Neutrophil (primary cell): Measurements from ENCODE around the gene RGS14.

ENCODE experiments used
- H3K27ac ChIP-seq: fragments of 200-600 bp; sonication (generic); 2 replicates; pipeline ENCODE4 v1.5.1; 2016; ENCODE audit warnings: mild to moderate bottlenecking, moderate library complexity
- H3K27me3 ChIP-seq: fragments of 200-600 bp; sonication (generic); 2 replicates; pipeline ENCODE4 v1.6.0; 2016; ENCODE audit warnings: mild to moderate bottlenecking
- H3K36me3 ChIP-seq: fragments of 200-600 bp; sonication (generic); 2 replicates; pipeline ENCODE4 v1.5.1; 2017
- H3K4me1 ChIP-seq, 2 experiments: fragments of 200-600 bp in 1 of 2; sonication (generic) in 1 of 2; 1 replicate in 1 of 2; 2 replicates in 1 of 2; pipeline versions ENCODE4 v1.5.1 to v1.6.1; 2013 to 2016; ENCODE audit warnings: low read depth in 1 of 2, low read length in 1 of 2, mild to moderate bottlenecking in 1 of 2, moderate library complexity in 1 of 2; ENCODE audit not compliant: control insufficient read depth in 1 of 2, insufficient read depth in 1 of 2
- H3K4me3 ChIP-seq, 2 experiments: fragments of 200-600 bp in 1 of 2; sonication (generic) in 1 of 2; 1 replicate in 1 of 2; 2 replicates in 1 of 2; pipeline ENCODE4 v1.5.1; 2013 to 2016; ENCODE audit warnings: low read depth in 1 of 2, low read length in 1 of 2, mild to moderate bottlenecking in 1 of 2, moderate library complexity in 1 of 2
- H3K9me3 ChIP-seq: fragments of 200-600 bp; sonication (generic); 2 replicates; pipeline ENCODE4 v1.5.1; 2016
- CTCF ChIP-seq: fragments of 200-600 bp; sonication (generic); IDR thresholded peaks from 2 replicates; pipeline ENCODE4 v1.5.1; 2016; ENCODE audit warnings: antibody characterized with exemption

Gene RGS14

GRCh38 chr5:177369645-177370440 lies 12.1 kb downstream of the RGS14 start:
- peak overlapping the region; percentile 81 for H3K27ac ChIP-seq
- peak overlapping the region in 1 of 2 experiments; percentile 59 for H3K4me3 ChIP-seq
- peaks cover 95% of the 10 kb centered on the region for H3K36me3 ChIP-seq
- no peak for TF ChIP-seq CTCF
- H3K9me3 ChIP-seq, result no peaks in the 10 kb centered on the region
- no peaks in the 10 kb centered on the region for H3K27me3 ChIP-seq
- H3K4me1 ChIP-seq, result peaks cover 27 to 56% of the 10 kb centered on the region in 2 experiments

DNA sequence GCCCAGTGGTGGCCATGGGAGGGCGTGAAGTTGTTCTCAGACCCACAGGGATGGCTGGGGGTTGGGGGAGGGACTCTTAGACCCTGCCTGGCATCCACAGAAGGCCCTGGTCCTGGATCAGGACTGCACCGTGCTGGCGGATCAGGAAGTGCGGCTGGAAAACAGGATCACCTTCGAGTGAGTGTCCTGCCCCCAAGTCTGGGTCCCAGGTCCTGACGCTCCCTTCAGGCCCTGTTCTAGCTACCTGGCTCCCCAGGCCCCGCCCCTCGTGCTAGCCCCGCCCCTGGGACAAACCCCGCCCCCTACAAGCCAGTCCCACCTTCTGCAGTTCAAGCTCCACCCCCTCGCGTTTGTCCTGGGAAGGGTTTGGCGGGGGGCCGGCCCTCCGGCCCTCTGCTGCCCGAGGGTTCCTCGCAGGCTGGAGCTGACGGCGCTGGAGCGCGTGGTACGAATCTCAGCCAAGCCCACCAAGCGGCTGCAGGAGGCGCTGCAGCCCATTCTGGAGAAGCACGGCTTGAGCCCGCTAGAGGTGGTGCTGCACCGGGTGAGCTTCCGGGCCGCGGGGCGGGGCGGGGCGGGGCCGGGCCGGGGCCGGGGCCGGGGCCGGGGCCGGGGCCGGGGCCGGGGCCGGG lies 12.9 kb downstream of the RGS14 start:
- Histone ChIP-seq H3K36me3 (peaks cover 96% of the 10 kb centered on the region), H3K4me3 (peak overlapping the region in 1 of 2 experiments; percentile 59), H3K27ac (peak overlapping the region; percentile 81), H3K9me3 (no peaks in the 10 kb centered on the region), H3K27me3 (no peaks in the 10 kb centered on the region), H3K4me1 (peaks cover 25 to 54% of the 10 kb centered on the region in 2 experiments)
- peak; percentile 80 for TF ChIP-seq CTCF

GRCh38 chr5:177371120-177372033 lies 13.7 kb downstream of the RGS14 start:
- H3K36me3 ChIP-seq, result peaks cover 88% of the 10 kb centered on the region
- H3K4me3 ChIP-seq, result peak overlapping the region; percentile 38 to 59
- TF ChIP-seq CTCF, result no peak
- H3K27ac ChIP-seq, result peak overlapping the region; percentile 81
- no peaks in the 10 kb centered on the region for H3K27me3 ChIP-seq
- peaks cover 25 to 54% of the 10 kb centered on the region in 2 experiments for H3K4me1 ChIP-seq
- H3K9me3 ChIP-seq, result no peaks in the 10 kb centered on the region

DNA sequence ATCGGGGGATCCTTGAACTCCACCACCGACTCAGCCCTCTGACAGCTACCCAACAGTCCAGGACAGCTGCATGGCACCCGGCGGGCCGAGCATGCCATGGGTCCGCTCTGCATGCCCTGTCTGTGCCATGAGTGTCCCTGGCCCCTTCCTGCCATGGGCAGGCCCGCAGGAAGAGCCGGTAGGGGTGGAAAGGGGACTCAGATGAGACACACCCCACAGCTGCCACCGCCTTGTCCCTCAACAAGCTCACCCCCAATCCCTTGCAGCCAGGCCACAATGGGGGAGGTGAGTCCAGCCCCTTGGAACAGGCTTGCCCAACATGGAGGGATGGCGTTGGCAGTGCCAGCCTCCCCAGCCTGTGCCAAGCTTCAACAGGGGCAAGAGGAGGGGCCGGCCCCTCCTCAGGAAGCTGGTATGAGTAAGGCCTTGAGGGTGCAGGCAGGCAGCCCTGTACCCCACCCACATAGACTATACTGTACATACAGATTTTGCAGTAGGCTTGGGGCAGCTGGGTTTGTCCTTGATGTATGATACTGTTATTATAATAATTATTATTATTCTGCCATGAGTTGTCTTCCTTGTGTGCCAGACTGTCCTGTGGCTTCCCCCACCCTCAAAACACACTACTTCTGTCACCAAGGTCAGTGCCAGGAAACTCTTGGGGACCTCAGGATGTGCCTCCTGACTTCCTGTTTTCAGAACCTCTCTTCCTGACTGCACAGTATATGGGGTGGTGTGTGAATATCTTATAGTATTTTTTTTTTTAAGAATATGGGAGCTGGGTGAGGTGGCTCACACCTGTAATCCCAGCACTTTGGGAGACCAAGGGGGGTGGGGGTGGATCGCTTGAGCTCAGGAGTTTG lies 14.5 kb downstream of the RGS14 start:
- no peak for TF ChIP-seq CTCF
- peak overlapping the region; percentile 38 to 59 for H3K4me3 ChIP-seq
- H3K27me3 ChIP-seq, result no peaks in the 10 kb centered on the region
- H3K4me1 ChIP-seq, result peaks cover 25 to 54% of the 10 kb centered on the region in 2 experiments
- H3K36me3 ChIP-seq, result peaks cover 79% of the 10 kb centered on the region
- no peaks in the 10 kb centered on the region for H3K9me3 ChIP-seq
- peak overlapping the region; percentile 81 for H3K27ac ChIP-seq

DNA sequence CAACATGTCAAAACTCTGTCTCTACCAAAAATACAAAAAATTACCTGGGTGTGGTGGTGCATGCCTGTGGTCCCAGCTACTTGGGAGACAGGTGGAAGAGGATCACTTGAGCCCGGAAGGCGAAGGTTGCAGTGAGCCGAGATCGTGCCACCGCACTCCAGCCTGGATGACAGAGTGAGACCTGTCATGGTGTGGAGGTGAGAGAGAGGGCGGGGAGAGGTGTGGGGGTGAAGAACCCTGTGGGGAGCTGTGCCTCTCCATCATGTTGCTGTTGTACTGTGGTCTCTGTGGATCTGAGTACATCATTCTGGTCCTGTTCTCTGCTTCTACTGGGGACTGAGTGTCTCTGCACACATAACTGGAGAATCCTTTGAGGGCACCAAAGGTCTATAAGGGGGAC lies 15.2 kb downstream of the RGS14 start:
- peak overlapping the region; percentile 81 for H3K27ac ChIP-seq
- no peak for TF ChIP-seq CTCF
- H3K4me1 ChIP-seq, result peaks cover 25 to 54% of the 10 kb centered on the region in 2 experiments
- H3K9me3 ChIP-seq, result no peaks in the 10 kb centered on the region
- peak overlapping the region in 1 of 2 experiments; percentile 59 for H3K4me3 ChIP-seq
- H3K36me3 ChIP-seq, result peaks cover 72% of the 10 kb centered on the region
- no peaks in the 10 kb centered on the region for H3K27me3 ChIP-seq
